Smooth muscle cell (in vitro differentiated cells): ENCODE results near the gene OIP5. TPM values are rescaled to one million over a fixed set of nuclear protein-coding genes. Genes with fewer than 3 reads are reported as not detected.

Experiments used
- DNase-seq: peaks from one replicate; lab custom pipeline; 2025; ENCODE audit not compliant: unreplicated experiment; lab: John Stamatoyannopoulos, UW
- H2AFZ ChIP-seq: fragments of 200-600 bp; sonication (generic); 2 replicates; pipeline ENCODE4 v1.6.0; 2016; ENCODE audit warnings: antibody characterized with exemption, low read depth, mild to moderate bottlenecking
- H3F3A ChIP-seq: fragments of 200-600 bp; sonication (generic); 2 replicates; pipeline ENCODE4 v1.6.0; 2017; ENCODE audit warnings: antibody characterized with exemption, low read depth
- H3K27ac ChIP-seq: fragments of 200-600 bp; sonication (generic); 2 replicates; pipeline ENCODE4 v1.5.1; 2016; ENCODE audit warnings: low read depth, mild to moderate bottlenecking
- H3K27me3 ChIP-seq: fragments of 200-600 bp; sonication (generic); 2 replicates; pipeline ENCODE4 v1.6.1; 2016; ENCODE audit warnings: low read depth, mild to moderate bottlenecking
- H3K36me3 ChIP-seq: fragments of 200-600 bp; sonication (generic); 2 replicates; pipeline ENCODE4 v1.5.1; 2016; ENCODE audit warnings: low read depth
- H3K4me1 ChIP-seq: fragments of 200-600 bp; sonication (generic); 2 replicates; pipeline ENCODE4 v1.5.1; 2016; ENCODE audit warnings: low read depth
- H3K4me2 ChIP-seq: fragments of 200-600 bp; sonication (generic); 2 replicates; pipeline ENCODE4 v1.6.0; 2016; ENCODE audit warnings: mild to moderate bottlenecking
- H3K4me3 ChIP-seq: fragments of 200-600 bp; sonication (generic); 2 replicates; pipeline ENCODE4 v1.5.1; 2016; ENCODE audit warnings: mild to moderate bottlenecking
- H3K79me2 ChIP-seq: fragments of 200-600 bp; sonication (generic); 2 replicates; pipeline ENCODE4 v1.6.0; 2016; ENCODE audit warnings: low read depth, mild to moderate bottlenecking
- H3K9ac ChIP-seq: fragments of 200-600 bp; sonication (generic); 2 replicates; pipeline ENCODE4 v1.6.0; 2016; ENCODE audit warnings: low read depth
- H3K9me3 ChIP-seq: fragments of 200-600 bp; sonication (generic); replicated peaks from 2 replicates; pipeline ENCODE4 v1.5.1; 2016; ENCODE audit warnings: low read depth
- H4K20me1 ChIP-seq: fragments of 200-600 bp; sonication (generic); 2 replicates; pipeline ENCODE4 v1.6.0; 2016; ENCODE audit warnings: low read depth
- CTCF ChIP-seq: fragments of 200-600 bp; sonication (generic); IDR thresholded peaks from 2 replicates; pipeline ENCODE4 v1.5.1; 2017; ENCODE audit warnings: borderline replicate concordance, mild to moderate bottlenecking, antibody characterized with exemption; ENCODE audit not compliant: insufficient read depth, poor library complexity, severe bottlenecking
- WGBS: methylation state at CpG from one replicate; pipeline ENCODE4 v1.1.7; 2016; ENCODE audit warnings: low lambda C conversion rate; 5-methylcytosine and 5-hydroxymethylcytosine counted together
- polyA plus RNA-seq: library from polyadenylated mRNA; unstranded; fragments of >200 nt; fragmentation: Nextera tagmentation; extraction: Ambion mirVana; gene quantifications from 2 replicates; pipeline ENCODE4 v1.2.1, GENCODE V29; 2016
- total RNA-seq: library from RNA; depleted of rRNA; stranded (reverse); fragments of >200 nt; gene quantifications from 2 replicates; pipeline ENCODE4 v1.2.3, GENCODE V29; 2014

OIP5 gene
- total and polyA plus RNA-seq, 2 experiments from 2014 or later = 4.3 to 4.9 TPM

DNA sequence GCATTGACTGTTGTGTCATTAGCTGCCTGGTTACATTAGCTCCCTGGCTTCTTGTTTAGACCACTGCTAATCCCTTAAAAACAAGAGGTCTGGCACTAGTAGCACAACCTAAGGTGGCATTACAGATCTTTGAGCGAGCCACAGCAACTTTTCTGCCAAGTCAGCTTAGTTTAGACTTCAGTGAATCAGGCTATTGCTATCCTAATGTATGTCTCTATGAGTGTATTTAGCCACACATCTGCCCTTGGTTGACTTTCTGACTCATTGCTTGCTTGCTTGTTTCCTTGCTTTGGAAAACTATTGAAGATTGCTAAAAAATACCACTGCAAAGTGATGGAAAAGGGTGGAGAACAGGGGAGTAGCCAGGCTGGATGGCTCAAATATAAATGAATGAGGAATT is 51.2 kb downstream of the OIP5 start:
- Histone ChIP-seq H3K4me2 (peak overlapping the region; percentile 52), H3K9me3 (no peaks in the 10 kb centered on the region), H3K9ac (no peak overlapping the region), H3K79me2 (peaks cover 24% of the 10 kb centered on the region), H3K36me3 (peaks cover 5% of the 10 kb centered on the region), H3K4me3 (no peak overlapping the region), H3K27me3 (no peaks in the 10 kb centered on the region), H2AFZ (no peak overlapping the region), H4K20me1 (no peaks in the 10 kb centered on the region), H3K27ac (peak overlapping the region; percentile 83), H3K4me1 (peaks cover 12% of the 10 kb centered on the region), H3F3A (peaks cover 5% of the 10 kb centered on the region)
- TF ChIP-seq CTCF = no peak
- peak; percentile 1 for DNase-seq
- 13% methylated on average over 1 of the region's 1 CpG for WGBS

DNA sequence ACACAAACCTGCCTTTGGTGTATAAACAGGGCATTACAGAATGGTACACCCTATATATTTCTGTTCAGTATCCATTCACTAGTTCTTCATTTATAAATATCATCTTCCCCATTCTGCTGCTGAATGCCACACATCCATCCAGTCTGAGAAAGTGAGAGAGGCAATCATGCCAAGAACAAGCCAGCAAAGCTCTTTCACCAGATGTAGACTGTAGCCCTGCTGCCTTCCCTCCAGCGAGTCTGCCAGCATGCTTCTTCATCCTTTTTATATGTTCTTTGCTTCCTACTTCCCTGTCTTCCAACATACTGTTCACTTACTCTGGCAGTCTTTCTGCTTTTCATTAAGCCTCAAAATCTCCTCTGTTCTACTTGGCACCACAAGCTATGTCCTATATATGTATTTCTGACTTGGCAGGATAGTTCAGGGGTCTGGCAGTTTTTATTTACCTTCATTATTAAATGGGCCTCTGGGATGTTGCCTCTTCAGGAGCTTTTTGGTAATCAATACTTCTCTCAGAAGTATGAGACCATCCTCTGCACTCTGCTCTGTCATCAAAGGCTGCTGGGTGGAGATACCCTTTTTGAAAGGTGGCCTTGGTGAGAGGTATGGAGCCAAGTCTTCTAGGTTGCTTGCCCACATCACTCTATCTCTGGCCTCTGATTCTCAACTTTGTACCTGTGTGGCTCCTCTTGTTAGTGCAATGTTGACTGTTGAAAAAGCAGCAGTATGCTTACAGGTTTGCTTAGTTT is 52.7 kb downstream of the OIP5 start:
- Histone ChIP-seq H3K27ac (no peak overlapping the region), H3K79me2 (peaks cover 9% of the 10 kb centered on the region), H3K36me3 (no peaks in the 10 kb centered on the region), H3K4me2 (no peak overlapping the region), H3K9me3 (no peaks in the 10 kb centered on the region), H3K4me3 (no peak overlapping the region), H3K9ac (no peak overlapping the region), H3K4me1 (peaks cover 2% of the 10 kb centered on the region), H3K27me3 (no peaks in the 10 kb centered on the region), H4K20me1 (no peaks in the 10 kb centered on the region), H3F3A (peaks cover 5% of the 10 kb centered on the region), H2AFZ (no peak overlapping the region)
- no peak for TF ChIP-seq CTCF
- no peak for DNase-seq
- 96% methylated on average over 1 of the region's 1 CpG for WGBS

- H2AFZ ChIP-seq = no peak overlapping the region
- no peak for TF ChIP-seq CTCF
- WGBS = 100% methylated on average over 3 of the region's 3 CpGs
Observed at GRCh38 chr15:41278319-41278718, 54.1 kb downstream of the OIP5 start.

DNA sequence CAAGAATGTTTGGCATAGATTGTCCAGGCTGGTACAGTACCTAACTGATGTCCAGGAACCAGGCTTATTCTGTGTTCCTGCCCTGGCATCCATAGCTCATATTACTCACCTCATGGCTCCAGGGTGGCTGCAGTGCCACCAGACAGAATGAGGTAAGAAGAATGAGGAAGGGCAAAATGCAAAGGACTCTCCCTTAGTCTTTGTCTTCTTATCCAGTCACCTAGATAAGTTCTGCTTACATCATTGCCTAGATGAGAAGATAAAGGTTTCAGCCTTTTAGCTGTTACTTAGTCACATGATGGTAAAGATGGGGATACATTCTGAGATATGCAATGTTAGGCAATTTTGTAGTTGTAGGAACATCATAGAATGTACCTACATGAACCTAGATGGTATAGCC is 55.6 kb downstream of the OIP5 start:
- Histone ChIP-seq H2AFZ (no peak overlapping the region), H3K9ac (no peak overlapping the region), H3K4me2 (no peak overlapping the region), H3K27ac (no peak overlapping the region), H3F3A (peaks cover 5% of the 10 kb centered on the region), H3K36me3 (no peaks in the 10 kb centered on the region), H3K9me3 (no peaks in the 10 kb centered on the region), H3K4me3 (no peak overlapping the region), H3K4me1 (no peaks in the 10 kb centered on the region), H3K27me3 (no peaks in the 10 kb centered on the region), H4K20me1 (no peaks in the 10 kb centered on the region), H3K79me2 (no peaks in the 10 kb centered on the region)
- DNase-seq = no peak
- TF ChIP-seq CTCF = no peak

More at GRCh38 chr15:41278319-41278718, 54.1 kb downstream of the OIP5 start:
- no peaks in the 10 kb centered on the region for H3K36me3 ChIP-seq
- peaks cover 5% of the 10 kb centered on the region for H3F3A ChIP-seq
- no peak overlapping the region for H3K4me3 ChIP-seq
- no peak overlapping the region for H3K27ac ChIP-seq
- no peaks in the 10 kb centered on the region for H3K4me1 ChIP-seq
- H3K4me2 ChIP-seq = no peak overlapping the region
- no peaks in the 10 kb centered on the region for H3K9me3 ChIP-seq
- no peaks in the 10 kb centered on the region for H3K27me3 ChIP-seq
- no peak overlapping the region for H3K9ac ChIP-seq
- DNase-seq = no peak
- H4K20me1 ChIP-seq = no peaks in the 10 kb centered on the region
- no peaks in the 10 kb centered on the region for H3K79me2 ChIP-seq
